GM19239 (cell line): ENCODE measurements around the gene COA8.
"Not testable (repeated sequence)": the region's sequence is repeated elsewhere in the genome, so short reads cannot be mapped to it uniquely, and the experiment has no call there.

ENCODE experiments used
- DNase-seq: peaks from one replicate; pipeline ENCODE4 v3.0.0; 2011; ENCODE audit warnings: low spot score; ENCODE audit not compliant: insufficient read length
- FAIRE-seq: peaks from 2 replicates; lab custom pipeline; 2011; peaks lifted over from hg19 to GRCh38; lab: Jason Lieb, UNC

COA8 gene

GRCh38 chr14:103568952-103569351, 6.2 kb downstream of the COA8 start:
- FAIRE-seq (no peak), DNase-seq (no peak)

GRCh38 chr14:103569408-103569807, 6.6 kb downstream of the COA8 start:
- no peak for FAIRE-seq
- no peak for DNase-seq

DNA sequence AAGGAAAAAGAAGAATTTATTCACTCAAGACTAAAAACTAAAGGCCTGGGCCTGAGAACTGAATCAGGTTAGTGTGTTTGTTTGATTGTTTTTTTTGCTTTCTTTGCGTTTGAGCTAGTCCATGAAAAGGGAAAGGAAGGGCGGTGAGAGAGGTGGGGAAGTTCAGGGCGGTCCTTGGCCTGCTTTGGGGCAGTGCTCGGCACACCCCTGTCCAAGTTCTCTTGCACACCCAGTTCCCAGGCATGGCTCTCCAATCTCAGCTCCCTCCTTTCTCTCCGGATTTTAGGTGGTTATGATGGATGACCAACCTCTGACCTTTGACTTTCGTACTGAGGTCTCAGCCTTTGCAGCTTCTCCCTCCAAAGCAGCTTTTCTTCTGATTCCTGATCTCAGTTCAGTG, 11.3 kb downstream of the COA8 start:
- FAIRE-seq: no peak
- no peak for DNase-seq

DNA sequence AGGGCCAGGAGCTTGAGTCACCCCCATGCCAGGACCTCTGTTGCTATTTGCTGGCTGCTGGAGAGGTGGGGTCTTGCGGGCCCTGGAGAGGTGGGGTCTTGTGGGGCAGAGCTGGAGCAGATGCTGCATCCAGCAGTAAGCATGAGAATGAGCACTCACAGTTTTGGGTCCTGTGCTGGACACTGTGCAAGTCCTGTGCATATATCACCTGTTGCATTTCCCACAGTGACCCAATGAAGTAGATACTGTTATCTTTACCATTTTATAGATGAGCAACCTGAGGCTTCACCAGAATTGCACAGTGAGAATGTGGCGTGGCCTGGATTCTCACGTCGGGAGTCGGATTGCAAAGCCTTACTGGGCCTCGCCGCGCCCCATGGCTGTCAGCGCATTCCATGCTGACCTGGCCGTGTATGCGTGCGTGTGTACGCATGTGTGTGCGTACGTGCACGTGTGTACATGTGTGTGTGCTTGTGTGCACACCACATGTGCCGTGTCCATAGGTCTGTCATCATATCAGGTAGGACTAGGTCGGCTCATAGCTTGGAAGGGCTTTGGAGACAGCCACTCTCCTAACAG, 12.0 kb downstream of the COA8 start:
- FAIRE-seq (no peak), DNase-seq (no peak)

DNA sequence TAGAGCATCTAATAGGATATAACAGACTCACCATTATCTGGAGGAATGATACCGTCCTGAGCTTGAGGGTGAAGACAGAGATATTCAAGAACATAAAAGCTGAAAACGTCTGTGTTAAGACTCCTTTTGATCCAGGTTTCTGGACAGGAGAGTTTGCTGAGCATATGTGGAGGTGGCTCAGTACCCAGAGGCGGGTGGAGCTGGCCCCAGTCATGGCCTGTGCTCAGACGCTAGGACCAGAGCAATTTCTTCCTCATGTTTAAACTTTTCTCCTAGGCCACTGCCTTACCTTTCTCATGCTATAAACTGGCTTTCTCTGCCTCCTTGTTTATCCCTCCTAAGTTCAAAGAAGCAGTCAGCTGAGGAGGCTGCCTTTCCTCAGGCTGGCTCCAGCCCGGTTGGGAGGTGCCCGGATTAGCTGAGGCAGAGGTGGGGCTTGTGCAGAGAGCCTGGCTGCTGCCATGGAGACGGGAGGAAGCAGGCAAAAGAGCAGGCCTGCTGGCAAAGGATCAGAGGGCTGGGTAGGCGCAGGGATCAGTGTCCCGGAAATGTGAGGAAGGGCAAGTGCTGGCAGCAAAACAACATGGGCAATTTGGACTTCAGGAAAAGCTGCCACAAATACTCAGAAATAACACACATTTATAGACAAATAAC, 13.7 kb downstream of the COA8 start:
- DNase-seq (no peak), FAIRE-seq (no peak)

DNA sequence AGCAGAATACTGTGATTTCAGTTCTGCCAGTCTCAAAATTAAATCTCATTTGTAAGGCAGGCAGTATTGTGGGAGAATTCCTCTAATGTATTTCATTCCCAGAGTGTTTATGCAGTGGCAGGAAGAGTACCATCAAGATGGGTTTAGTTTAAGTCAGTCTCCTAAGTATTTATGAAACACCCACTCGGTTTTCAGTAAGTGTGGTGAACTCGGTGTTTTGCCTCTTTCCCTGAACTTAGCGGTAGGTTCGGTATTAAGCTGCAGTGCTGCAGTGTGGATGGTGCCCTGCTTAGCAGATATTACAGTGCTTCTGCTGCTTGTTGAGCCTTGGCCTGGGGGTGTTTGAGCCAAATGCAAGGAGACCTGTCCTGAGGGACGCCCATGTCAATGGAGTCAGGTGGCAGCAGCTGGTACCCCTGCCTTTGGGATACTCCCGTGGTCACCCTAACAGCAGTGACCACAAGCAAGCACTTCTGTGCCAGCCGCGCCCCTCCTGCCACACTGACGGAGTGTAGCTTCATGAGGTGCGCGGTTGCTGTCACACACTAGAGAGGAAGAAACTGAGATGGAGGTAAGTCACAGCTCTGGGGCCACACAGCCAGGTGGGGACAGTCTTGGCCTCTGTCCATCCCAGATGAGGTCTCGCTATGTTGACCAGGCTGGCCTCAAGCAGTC, 15.8 kb downstream of the COA8 start:
- DNase-seq (no peak), FAIRE-seq (no peak)

DNA sequence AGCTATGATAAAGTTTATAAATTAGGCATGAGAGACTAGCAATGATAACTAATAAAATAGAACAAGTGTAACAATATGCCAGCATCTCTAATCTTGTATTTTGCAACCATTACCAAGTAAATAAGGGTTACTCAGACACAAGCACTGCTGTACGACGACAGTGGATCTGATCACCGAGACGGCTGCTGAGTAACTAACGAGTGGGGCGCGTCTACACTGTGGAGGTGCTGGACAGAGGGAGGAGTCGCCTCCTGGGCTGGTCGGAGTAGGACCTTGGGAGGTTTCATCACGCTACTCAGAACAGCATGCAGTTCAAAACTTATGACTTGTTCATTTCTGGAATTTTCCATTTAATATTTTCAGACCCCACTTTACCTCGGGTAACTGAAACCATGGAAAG, 18.4 kb downstream of the COA8 start:
- FAIRE-seq (no peak), DNase-seq (no peak)

DNA sequence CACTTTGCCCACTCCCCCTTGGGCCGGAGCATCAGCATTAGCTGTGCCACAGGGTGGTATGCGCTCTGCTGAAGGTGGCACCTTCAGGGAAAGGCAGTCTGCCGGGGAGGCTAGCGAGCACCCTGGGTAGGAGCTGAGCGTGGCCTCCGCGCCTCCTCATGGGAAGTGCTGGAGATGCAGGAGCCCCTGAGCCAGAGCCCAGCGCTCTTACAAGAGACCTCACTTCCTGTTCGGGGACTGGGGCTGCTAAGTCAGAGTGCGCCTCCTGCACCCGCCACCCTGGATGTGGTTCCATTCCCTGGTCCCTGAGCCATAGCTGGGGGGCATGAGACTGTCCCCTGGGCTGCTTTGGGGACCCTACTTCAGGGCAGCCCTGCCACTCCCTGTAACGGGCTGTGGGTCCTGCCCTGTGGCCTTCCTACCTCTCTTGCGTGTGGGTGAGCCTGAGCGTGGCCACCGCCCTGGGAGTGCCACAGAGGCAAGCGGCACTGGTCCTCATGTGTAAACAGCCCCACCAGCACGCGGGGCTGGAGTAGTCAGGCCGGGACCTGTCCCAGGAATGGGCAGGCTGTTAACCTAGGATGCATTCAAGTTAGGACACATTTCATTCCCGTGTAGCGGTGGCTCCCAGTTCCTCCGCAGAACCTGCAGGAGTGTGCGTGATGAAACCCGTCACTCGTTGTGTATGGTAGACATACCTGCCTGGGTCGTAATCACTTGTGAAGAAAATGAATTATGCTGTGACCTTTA, 19.4 kb downstream of the COA8 start:
- FAIRE-seq: no peak
- DNase-seq: no peak

DNA sequence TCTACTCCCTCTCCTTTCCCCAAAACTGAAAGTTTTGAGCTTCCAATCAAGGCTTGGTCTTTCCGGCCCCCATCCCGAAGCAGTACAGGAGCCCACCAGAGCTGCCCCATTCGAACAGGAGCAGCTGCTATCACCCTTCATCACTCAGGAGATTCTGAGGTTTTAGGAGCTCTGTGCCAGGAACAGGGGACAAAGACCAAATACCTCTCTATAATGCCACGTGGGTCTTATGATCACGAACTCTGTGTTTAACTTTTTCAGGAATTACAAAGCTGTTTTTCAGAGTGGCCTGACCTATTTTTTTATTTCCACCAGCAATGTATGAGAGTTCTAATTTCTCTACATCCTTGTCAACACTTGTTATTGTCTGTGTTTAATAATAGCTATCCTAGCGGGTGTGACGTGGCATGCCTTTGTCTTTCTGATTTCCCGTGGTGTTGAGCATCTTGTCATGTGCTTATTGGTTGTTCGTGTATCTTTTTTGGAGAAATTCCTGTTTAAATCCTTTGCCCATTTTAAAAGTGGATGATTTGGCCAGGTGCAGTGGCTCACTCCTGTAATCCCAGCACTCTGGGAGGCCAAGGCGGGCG, 21.7 kb downstream of the COA8 start:
- DNase-seq (no peak), FAIRE-seq (no peak)

GRCh38 chr14:103593577-103593976, 30.8 kb downstream of the COA8 start:
- DNase-seq (peak; percentile 77), FAIRE-seq (peak; percentile 96)

GRCh38 chr14:103594265-103594664, 31.5 kb downstream of the COA8 start:
- FAIRE-seq (no peak), DNase-seq (no peak)

GRCh38 chr14:103597623-103598377, 35.0 kb downstream of the COA8 start:
- DNase-seq (no peak), FAIRE-seq (no peak)

GRCh38 chr14:103600503-103600902, 37.7 kb downstream of the COA8 start:
- DNase-seq (no peak), FAIRE-seq (no peak)

GRCh38 chr14:103604620-103605019, 41.9 kb downstream of the COA8 start:
- no peak for DNase-seq
- no peak for FAIRE-seq

DNA sequence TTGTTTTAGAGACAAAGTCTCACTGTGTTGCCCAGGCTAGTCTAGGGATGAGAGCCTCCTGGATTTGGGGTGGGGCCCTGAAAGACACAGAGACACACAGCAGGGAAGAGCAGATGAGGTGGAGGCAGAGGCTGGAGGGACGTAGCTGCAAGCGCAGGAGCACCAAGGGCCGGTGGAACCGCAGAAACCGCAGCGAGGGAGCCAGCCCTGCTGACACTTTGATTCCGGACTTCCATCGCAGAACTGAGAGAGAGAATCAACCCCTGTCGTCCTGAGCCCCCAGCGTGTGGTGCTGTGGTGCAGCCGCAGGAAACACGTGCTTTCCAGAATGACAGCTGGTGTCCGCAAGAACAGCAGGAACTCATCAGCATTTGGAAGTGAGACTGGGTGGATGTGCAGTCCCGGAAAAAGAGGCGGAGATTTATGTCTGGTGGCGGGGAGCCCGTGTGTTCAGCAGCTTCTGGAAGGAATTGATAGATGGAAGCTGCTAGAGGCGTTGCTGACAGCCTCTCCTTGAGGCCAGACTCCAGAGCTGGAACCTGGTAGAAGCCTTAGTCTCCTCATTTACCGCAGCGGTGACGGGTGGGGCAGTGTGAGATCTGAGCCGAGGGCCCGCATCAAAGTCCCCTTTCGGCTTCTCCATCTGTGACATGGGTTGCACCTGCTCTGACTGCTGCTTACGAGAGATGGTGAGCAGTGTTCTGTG, 44.4 kb downstream of the COA8 start:
- FAIRE-seq: peak; percentile 99
- peak; percentile 62 for DNase-seq

DNA sequence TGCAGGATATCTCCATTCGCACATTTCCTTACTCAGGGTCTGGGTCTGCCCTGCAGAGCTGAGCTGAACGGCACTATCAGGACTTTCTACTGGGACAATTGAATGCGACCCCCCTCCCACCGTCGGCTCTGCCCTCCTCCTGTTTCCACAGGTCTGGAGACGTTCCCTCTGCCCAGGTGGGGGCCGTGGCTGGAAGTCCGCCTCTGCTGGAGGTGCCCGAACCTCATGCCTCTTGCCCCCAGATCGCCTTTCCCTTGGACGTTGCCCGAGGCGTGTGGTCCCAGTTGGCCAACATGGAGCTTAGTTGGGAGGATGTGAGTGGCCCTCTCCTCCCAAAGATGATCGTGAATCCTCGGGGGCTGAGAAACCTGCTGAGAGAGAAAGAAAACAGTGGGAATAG, 45.1 kb downstream of the COA8 start:
- DNase-seq: no peak
- FAIRE-seq: no peak

DNA sequence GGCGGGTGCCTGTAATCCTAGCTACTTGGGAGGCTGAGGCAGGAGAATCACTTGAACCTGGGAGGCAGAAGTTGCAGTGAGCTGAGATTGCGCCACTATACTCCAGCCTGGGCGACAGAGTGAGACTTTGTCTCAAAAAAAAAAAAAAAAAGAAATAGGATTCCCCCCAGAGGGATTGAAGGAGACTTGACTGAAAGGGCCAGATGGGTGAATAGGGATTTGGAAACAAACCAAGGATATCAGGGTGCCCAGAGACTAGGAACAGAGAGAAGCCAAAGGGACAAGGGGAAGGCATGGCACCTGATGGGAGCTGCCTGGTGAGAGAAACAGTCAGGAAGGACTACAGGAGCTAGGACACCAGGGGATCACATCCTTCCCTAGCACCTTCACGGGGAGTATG, 46.3 kb downstream of the COA8 start:
- DNase-seq, FAIRE-seq: not testable (repeated sequence)

DNA sequence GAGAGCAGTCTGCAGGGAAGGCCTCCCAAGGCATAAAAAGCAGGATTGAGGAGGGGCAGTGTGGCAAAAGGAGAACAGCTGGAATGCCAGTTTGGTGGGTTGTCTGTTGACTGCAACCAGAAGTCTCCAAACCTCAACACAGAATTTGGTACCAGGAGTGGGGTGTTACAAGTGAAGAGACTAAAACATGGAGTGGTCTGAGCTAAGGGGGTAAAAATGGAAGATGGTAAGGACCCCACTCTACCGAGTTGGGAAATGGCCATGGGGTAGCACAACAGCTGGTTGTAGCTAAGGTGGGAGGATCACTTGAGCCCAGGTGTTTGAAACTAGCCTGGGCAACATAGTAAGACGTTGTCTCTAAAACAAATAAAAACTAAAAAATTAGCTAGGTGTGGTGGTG, 48.5 kb downstream of the COA8 start:
- DNase-seq (no peak), FAIRE-seq (no peak)

DNA sequence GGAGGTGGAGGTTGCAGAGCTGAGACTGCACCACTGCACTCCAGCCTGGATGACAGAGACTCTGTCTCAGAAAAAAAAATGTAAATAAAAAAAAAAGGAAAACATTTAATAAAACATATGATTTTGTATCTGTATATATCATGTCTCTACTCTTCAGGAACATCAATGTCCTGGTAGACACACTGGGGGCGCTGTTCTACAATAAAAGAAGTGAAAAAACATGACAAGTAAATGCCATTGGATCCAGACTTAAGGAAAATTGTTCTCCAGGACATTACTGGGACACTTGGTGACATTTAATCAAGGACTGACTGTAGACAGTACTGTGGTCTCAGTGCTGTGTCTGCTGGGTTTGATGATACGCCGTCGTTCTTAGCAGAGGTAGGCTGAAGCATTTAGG, 50.8 kb downstream of the COA8 start:
- FAIRE-seq (no peak), DNase-seq (no peak)
